Fibroblast of skin of right biceps (primary cell): ENCODE measurements around the gene MGAT4A.
"Not testable (repeated sequence)": the region's sequence is repeated elsewhere in the genome, so short reads cannot be mapped to it uniquely, and the experiment has no call there.

Experiments
- DNase-seq: peaks from one replicate; pipeline ENCODE4 v3.0.0-alpha.2; 2013

The MGAT4A gene

DNA sequence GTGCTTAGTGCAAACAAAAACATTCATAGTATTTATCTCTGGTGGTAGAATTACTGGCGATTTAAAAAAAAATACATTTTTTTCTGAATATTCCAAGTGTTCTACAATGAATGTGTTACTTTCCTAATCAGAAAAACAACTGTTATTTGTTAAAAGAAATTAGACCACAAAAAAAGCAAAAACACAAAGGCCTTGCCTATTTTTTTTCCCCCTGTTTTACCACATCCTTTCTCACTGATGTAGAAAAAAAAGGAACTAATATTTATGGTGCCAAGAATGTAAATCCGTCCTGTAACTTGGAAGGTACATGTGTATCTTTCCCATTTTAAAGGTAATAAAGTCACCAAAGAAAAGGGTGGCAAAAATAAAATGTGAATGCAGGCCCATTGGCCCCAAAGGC, 28.4 kb upstream of the MGAT4A start:
- DNase-seq = no peak

GRCh38 chr2:98757904-98758421, 27.0 kb upstream of the MGAT4A start:
- DNase-seq = peak; percentile 85

DNA sequence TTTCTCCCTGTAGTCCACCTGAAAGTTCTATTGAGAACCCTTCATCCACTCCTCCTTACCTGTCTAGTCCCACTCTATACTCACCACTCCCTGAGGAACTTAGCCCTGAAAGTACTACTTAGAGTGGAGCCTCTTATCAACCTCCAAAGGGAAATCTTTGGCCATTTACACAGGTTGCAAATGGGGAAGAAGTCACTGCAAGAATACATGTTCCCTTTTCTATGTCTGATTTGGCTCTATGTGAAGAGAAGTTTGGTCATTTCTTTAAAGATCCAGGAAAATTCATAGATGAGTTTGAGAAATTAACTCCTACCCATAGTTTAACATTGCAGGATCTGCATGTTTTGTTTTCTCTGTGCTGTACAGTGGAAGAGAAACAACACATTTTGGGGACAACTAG, 22.9 kb upstream of the MGAT4A start:
- DNase-seq = no peak

DNA sequence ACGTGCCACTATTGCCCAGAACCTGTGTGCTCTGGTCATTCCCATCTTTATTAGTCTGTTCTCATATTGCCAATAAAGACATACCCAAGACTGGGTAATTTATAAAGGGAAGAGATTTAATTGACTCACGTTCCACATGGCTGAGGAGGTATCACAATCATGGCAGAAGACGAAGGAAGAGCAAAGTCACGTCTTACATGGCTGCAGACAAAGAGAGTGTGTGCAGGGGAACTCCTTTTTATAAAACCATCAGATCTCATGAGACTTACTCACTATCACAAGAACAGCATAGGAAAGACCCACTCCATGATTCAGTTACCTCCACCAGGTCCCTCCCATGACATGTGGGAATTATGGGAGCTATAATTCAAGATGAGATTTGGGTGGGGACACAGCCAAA, 21.8 kb upstream of the MGAT4A start:
- DNase-seq = not testable (repeated sequence)

- no peak for DNase-seq
These were observed 20.8 kb upstream of the MGAT4A start for GRCh38 chr2:98751748-98752147.

DNA sequence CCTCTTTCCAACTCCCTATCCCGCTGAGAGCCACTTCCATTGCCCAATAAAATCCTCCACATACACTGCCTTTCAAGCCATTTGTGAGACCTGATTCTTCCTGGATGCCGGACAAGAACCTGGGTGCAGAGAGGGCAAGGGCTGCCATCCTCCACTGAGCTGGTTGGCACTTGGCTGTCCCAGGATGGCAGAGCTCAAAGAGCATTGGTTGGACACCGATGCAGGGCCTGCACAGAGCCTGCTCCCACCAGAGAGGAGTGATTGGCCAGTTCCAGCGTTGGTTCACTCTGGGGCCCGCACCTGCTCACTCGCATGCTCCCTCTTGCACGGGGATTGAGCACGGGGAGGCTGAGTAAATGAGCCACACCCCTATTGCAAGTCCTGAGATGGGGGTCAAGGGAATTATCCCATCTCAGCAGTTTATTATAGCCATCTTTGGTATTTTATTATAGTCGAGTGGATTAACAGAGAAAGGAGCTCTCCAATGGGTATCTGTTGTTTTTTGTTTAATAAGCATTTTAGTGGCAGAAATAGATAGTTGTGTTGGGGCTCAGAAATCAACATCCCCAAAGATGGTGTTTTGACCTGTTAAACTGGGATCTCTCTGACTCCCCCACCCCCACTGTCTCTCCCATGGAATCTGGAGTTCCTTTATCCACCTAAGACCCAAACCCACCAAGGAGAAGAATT, 19.8 kb upstream of the MGAT4A start:
- no peak for DNase-seq

- peak; percentile 2 for DNase-seq
These were observed 18.1 kb upstream of the MGAT4A start for GRCh38 chr2:98749066-98749450.

GRCh38 chr2:98748292-98749065, 17.5 kb upstream of the MGAT4A start:
- DNase-seq = no peak

- DNase-seq = no peak
These were observed 17.0 kb upstream of the MGAT4A start for GRCh38 chr2:98747888-98748287.

- DNase-seq = no peak
These were observed 15.5 kb upstream of the MGAT4A start for GRCh38 chr2:98746426-98746825.

GRCh38 chr2:98744595-98744994, 13.7 kb upstream of the MGAT4A start:
- DNase-seq = no peak

DNA sequence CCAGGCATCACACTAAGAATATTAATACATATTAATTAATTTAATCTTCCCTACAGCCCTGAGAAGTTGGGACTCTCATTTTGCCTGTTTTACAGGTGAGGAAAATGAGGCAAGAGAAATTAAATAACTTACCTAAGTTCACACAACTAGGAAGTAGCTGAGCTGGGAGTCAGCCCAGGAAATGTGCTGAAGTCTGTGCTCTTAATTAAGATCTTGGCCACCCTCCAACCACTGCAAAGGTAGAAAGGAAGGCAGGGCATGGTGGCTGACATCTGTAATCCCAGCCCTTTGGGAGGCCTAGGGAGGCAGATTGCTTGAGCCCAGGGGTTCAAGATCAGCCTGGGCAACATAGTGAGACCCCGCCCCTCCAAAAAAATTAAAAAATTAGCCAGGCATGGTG, 12.9 kb upstream of the MGAT4A start:
- DNase-seq = no peak

- DNase-seq = no peak
These were observed 8.1 kb upstream of the MGAT4A start for GRCh38 chr2:98739020-98739419.

DNA sequence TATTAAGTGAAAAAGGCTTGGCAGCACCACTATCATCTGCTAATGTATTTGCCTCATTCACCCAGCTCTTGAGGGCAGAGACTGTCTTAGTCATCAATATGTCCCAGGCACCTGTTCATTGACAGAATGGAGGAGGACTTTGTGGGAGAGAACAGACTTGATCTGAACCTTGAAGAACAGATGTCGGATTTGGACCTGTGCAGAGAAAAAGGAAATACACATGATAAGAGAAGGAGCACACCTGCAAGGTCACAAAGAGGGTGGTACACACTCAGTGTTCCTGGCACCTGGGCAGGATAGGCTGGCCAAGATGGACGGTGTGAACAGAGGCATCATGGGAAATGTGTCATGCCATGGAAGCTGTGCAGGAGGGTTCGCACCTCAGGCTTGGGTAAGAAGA, 7.4 kb upstream of the MGAT4A start:
- no peak for DNase-seq

DNA sequence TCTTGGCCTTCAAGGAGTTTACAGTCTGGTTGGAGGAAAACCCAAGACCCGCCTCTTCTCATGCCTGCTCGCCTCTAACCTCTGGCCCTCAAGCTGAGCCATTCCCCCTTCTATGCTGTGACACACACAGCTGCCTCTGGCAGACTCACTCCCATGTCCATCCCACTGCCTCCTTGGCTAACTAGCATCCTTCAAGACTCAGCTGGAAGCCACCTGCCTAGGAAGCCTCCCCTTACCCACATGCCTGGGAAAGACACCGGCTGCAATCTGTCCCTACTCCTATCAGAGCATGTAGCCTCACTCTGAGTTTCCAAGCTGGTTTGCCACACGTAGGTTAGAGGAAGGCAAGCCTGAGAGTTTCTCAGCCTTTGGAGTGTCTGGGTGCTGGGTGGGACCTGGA, 6.9 kb upstream of the MGAT4A start:
- no peak for DNase-seq

- DNase-seq = no peak
These were observed 5.5 kb upstream of the MGAT4A start for GRCh38 chr2:98736464-98736889.

DNA sequence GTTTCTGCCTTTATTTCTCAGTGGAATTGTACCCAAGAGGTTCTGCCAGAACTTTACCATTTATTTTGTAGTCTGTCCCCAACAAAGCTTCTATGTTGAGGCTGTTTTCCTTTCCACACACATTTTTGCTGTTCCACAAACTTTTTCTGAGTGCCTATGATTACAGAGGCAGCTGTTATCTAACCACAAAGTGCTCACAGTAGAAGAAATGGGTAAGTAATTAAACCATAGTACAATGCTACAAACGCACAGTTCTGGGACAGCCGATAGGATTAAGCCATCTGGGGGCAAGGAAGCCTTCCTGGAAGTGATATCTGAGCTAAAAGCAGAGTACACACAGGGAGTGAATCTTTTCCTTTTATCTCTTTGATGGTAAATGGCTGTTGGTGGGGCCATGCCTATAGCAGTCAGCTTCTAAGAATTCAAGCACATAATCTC, 3.9 kb upstream of the MGAT4A start:
- no peak for DNase-seq

DNA sequence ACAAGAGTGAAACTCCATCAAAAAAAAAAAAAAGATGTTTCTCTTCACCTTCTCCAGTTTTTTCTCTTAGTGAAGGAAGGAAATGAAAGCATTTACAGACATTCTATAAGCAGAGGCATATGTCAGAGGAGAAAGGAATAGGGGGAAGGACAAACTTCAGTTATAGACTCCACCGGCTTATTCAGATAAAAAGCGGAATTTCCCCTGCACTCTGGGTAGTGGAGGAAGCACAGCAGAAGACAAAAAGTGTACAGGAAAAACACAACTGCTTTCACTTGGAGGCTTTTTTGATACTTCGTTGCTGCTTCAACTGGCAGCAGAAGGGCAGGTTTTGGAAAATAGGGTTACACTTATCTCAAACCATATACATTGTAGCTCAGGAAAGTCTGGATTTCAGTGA, 3.2 kb upstream of the MGAT4A start:
- no peak for DNase-seq

GRCh38 chr2:98732430-98733051, 1.6 kb upstream of the MGAT4A start:
- no peak for DNase-seq

DNA sequence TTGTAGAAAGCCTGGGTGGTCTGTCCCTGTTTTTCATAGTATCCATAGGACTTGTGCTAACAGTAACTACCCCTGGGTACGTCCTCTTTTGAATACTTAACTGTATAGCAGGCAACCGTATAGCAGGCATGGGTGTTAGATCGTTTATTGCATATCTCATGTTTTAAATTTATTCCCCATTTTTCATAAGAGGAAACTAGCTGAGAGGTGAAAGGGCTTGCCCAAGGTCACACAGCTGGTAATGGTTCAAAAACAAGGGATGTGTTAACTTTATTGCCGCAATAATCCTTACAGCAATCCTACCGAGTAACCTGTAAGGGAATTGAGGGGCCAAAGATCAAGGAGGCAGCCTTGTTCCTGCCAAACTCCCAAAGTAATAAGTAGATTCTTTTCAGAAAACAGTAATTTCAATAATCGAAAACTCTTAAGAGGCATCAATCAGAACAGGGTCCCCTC, 990 bp upstream of the MGAT4A start:
- DNase-seq = no peak

- no peak for DNase-seq
These were observed 258 bp downstream of the MGAT4A start for GRCh38 chr2:98730707-98731040.

DNA sequence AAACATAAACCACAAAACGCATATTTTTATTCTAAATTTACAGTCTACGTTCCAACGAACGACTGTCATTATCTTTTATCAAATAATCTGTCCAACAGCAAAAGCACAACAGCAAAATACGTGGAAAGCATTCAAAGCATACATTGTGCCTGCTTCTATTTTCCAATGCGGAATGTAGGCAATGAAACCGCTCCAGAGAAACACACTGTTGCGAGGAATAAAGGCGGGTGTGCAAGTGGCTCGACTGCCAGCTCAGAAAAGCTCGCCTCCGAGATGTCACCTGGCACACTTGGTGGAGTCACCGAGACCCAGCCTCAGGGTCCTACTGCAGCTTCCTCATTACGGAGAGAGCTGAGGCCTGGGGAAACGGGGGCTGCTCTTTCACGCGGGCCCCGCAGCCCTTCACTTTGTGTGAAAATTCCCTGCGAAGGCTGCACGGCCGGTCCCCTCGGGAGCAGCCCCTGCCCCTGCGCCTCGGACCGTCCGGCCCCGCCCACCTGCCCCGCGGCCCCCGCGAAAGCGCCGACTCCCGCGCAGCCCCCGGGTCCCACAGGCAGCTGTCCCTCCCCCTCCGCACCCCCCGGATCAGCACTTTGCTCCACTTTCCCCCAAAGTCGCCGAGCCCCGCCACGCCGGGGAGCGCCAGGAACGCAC, 752 bp downstream of the MGAT4A start:
- no peak for DNase-seq

- no peak for DNase-seq
These were observed 1.3 kb downstream of the MGAT4A start for GRCh38 chr2:98729652-98730051.
